OCI-LY1 (cell line): ENCODE results near the gene DHPS.
A peak's percentile ranks its signal among the peaks of the same experiment; 100 is the strongest.
"Not testable (repeated sequence)": the region's sequence is repeated elsewhere in the genome, so short reads cannot be mapped to it uniquely, and the experiment has no call there.

Source experiments
- H2AFZ ChIP-seq: fragments of 200-600 bp; sonication (generic), shearing (Covaris generic); 2 replicates; pipeline ENCODE4 v1.6.0; 2014; ENCODE audit warnings: antibody characterized with exemption, mild to moderate bottlenecking, low read length
- H3F3A ChIP-seq: fragments of 200-600 bp; sonication (generic), shearing (Covaris generic); 2 replicates; pipeline ENCODE4 v1.6.0; 2014; ENCODE audit warnings: mild to moderate bottlenecking, antibody characterized with exemption, low read length, moderate library complexity; ENCODE audit not compliant: insufficient read depth
- H3K27ac ChIP-seq: fragments of 200-600 bp; sonication (generic); 2 replicates; pipeline ENCODE4 v1.5.1; 2014; ENCODE audit warnings: low read length, mixed run types, mild to moderate bottlenecking, low read depth; ENCODE audit not compliant: poor library complexity, severe bottlenecking
- H3K27me3 ChIP-seq: fragments of 200-600 bp; sonication (generic); 2 replicates; pipeline ENCODE4 v1.6.0; 2014; ENCODE audit warnings: antibody characterized with exemption, mild to moderate bottlenecking, low read length, moderate library complexity; ENCODE audit not compliant: insufficient read depth
- H3K36me3 ChIP-seq: fragments of 200-600 bp; sonication (generic); 2 replicates; pipeline ENCODE4 v1.6.1; 2014; ENCODE audit warnings: mild to moderate bottlenecking, antibody characterized with exemption, low read length, moderate library complexity, mixed read lengths; ENCODE audit not compliant: insufficient read depth
- H3K4me1 ChIP-seq: fragments of 200-600 bp; sonication (generic); 2 replicates; pipeline ENCODE4 v1.5.1; 2014; ENCODE audit warnings: mild to moderate bottlenecking, low read length, moderate library complexity; ENCODE audit not compliant: insufficient read depth, severe bottlenecking
- H3K4me2 ChIP-seq: fragments of 200-600 bp; sonication (generic), shearing (Covaris generic); 2 replicates; pipeline ENCODE4 v1.6.1; 2014; ENCODE audit warnings: low read length
- H3K4me3 ChIP-seq: fragments of 200-600 bp; sonication (generic); 2 replicates; pipeline ENCODE4 v1.5.1; 2014; ENCODE audit warnings: low read length, low read depth, mild to moderate bottlenecking, mixed read lengths; ENCODE audit not compliant: poor library complexity, severe bottlenecking
- H3K79me2 ChIP-seq: fragments of 200-600 bp; shearing (Covaris generic); 2 replicates; pipeline ENCODE4 v1.6.1; 2016; ENCODE audit warnings: mixed run types, low read length, mixed read lengths; ENCODE audit not compliant: insufficient read depth
- H3K9ac ChIP-seq: fragments of 200-600 bp; sonication (generic), shearing (Covaris generic); 2 replicates; pipeline ENCODE4 v1.6.1; 2014; ENCODE audit warnings: mild to moderate bottlenecking, low read length, mixed read lengths
- H3K9me2 ChIP-seq: fragments of 200-600 bp; sonication (generic), shearing (Covaris generic); 2 replicates; pipeline ENCODE4 v1.6.1; 2014; ENCODE audit warnings: low read depth, mild to moderate bottlenecking, low read length, mixed read lengths
- H3K9me3 ChIP-seq: fragments of 200-600 bp; shearing (Covaris generic); 2 replicates; pipeline ENCODE4 v1.6.1; 2014; ENCODE audit warnings: low read length, mixed read lengths
- H4K20me1 ChIP-seq: fragments of 200-600 bp; sonication (generic), shearing (Covaris generic); 2 replicates; pipeline ENCODE4 v1.6.0; 2016; ENCODE audit warnings: mild to moderate bottlenecking, low read length; ENCODE audit not compliant: insufficient read depth
- EZH2 ChIP-seq: fragments of 200-600 bp; sonication (generic), shearing (Covaris generic); IDR thresholded peaks from 2 replicates; pipeline ENCODE4 v1.8.0; 2017; ENCODE audit warnings: borderline replicate concordance, mixed run types, mild to moderate bottlenecking, antibody characterized with exemption, low read length, moderate library complexity, mixed read lengths
- TF ChIP-seq, protein P1 (sequence below): fragments of 200-600 bp; sonication (generic), shearing (Covaris generic); IDR thresholded peaks from 2 replicates; pipeline ENCODE4 v1.5.1; 2017; ENCODE audit warnings: mild to moderate bottlenecking, antibody characterized with exemption, low read length, moderate library complexity, mixed read lengths

The DHPS gene

DNA sequence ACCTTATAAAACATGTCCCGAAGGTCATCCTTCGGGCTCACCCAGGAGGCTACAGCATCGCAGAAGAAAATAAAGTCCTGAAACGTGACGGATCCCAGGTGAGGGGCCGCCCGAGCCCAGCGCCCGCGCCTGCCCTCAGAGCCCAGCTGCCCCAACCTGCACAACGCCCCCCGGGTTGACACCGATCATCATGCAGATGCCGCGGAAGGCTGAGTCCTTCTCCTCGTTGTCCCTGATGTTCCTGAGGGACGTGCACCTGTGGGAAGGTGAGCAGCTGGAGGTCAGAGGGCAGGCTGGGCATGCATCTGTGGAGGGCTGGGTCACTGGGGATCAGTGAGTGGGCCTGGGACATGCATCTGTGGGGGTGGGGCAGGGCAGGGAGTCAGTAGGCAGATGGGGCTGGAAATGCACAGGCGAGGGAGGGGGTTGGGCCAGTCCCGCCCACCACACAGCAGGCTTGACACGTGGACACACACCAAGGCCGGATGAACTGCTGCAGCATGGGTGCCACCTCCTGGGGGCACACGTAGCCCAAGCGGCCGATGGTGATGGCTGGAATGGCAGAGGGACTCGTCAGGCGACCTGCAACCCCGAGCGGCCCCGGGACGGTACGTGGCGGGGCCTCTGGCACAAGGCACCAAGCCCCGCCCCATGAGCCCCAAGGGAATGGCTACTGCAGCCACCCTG lies 20.1 kb upstream of the DHPS start:
- peaks cover 83% of the 10 kb centered on the region for H3K36me3 ChIP-seq
- TF ChIP-seq EZH2, result no peak
- TF ChIP-seq, protein P1, sequence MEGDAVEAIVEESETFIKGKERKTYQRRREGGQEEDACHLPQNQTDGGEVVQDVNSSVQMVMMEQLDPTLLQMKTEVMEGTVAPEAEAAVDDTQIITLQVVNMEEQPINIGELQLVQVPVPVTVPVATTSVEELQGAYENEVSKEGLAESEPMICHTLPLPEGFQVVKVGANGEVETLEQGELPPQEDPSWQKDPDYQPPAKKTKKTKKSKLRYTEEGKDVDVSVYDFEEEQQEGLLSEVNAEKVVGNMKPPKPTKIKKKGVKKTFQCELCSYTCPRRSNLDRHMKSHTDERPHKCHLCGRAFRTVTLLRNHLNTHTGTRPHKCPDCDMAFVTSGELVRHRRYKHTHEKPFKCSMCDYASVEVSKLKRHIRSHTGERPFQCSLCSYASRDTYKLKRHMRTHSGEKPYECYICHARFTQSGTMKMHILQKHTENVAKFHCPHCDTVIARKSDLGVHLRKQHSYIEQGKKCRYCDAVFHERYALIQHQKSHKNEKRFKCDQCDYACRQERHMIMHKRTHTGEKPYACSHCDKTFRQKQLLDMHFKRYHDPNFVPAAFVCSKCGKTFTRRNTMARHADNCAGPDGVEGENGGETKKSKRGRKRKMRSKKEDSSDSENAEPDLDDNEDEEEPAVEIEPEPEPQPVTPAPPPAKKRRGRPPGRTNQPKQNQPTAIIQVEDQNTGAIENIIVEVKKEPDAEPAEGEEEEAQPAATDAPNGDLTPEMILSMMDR, result no peak
- H3K27me3 ChIP-seq, result no peaks in the 10 kb centered on the region

DNA sequence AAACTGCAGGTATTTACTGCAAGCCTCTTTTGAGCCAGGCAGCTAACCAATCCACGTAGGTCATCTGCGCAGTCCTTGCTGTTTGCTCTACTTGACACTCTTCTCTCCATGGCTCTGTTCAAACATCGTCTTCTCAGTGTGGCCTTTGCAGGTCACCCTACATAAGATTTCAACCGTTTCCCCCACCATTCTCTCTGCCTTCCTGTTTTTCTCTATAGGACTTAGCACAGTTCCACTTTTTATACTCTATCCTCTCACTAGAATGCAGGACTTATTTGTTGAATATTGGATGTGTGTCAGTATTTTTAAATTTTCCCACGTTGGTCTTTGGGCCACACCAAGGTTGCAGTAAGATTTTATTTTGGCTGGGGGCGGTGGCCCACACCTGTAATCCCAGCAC lies 16.5 kb upstream of the DHPS start:
- no peaks in the 10 kb centered on the region for H4K20me1 ChIP-seq
- H3K9me2 ChIP-seq, result no peaks in the 10 kb centered on the region
- no peaks in the 10 kb centered on the region for H3K9me3 ChIP-seq
- peaks cover 47% of the 10 kb centered on the region for H3K36me3 ChIP-seq
- H3K4me1 ChIP-seq, result peaks cover 20% of the 10 kb centered on the region
- no peak for TF ChIP-seq EZH2
- TF ChIP-seq, protein P1, result no peak
- no peaks in the 10 kb centered on the region for H3K79me2 ChIP-seq
- H3K4me2 ChIP-seq, result no peak overlapping the region
- H3K9ac ChIP-seq, result no peak overlapping the region
- no peak overlapping the region for H3K4me3 ChIP-seq
- H3F3A ChIP-seq, result peaks cover 7% of the 10 kb centered on the region; the same call in 1 of the 2 replicates
- no peaks in the 10 kb centered on the region for H3K27me3 ChIP-seq
- H2AFZ ChIP-seq, result no peak overlapping the region
- no peak overlapping the region for H3K27ac ChIP-seq

More for the DNA sequence above, 20.1 kb upstream of the DHPS start:
- Histone ChIP-seq H4K20me1 (no peaks in the 10 kb centered on the region), H3F3A (peaks cover 6% of the 10 kb centered on the region; the same call in 1 of the 2 replicates), H3K4me3 (no peak overlapping the region), H3K4me2 (no peak overlapping the region), H3K9me2 (no peaks in the 10 kb centered on the region), H3K79me2 (no peaks in the 10 kb centered on the region), H3K9me3 (no peaks in the 10 kb centered on the region), H3K9ac (no peak overlapping the region), H3K27ac (no peak overlapping the region), H2AFZ (no peak overlapping the region), H3K4me1 (peaks cover 9% of the 10 kb centered on the region)

DNA sequence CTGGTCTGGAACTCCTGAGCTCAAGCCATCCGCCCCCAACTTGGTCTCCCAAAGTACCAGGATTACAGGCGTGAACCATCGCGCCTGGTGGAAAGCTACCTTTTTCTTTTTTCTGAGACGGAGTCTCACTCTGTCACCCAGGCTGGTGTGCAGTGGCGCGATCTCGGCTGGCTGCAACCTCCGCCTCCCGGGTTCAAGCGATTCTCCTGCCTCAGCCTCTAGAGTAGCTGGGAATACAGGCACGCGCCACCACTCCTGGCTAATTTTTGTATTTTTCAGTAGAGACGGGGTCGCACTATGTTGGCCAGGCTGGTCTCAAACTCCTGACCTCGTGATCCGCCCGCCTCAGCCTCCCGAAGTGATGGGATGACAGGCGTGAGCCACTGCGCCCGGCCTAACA lies 15.7 kb upstream of the DHPS start:
- Histone ChIP-seq H3K36me3 (peaks cover 41% of the 10 kb centered on the region), H3K4me3 (peak overlapping the region; percentile 80), H3K27ac (peak overlapping the region; percentile 92), H3K4me1 (peaks cover 20% of the 10 kb centered on the region), H3K9ac (peak overlapping the region; percentile 72; the same call in 1 of the 2 replicates), H3K4me2 (peak overlapping the region; percentile 89)
- H4K20me1 ChIP-seq, H3K79me2 ChIP-seq, H3K9me3 ChIP-seq, H3K27me3 ChIP-seq, H3F3A ChIP-seq, H2AFZ ChIP-seq, H3K9me2 ChIP-seq: not testable (repeated sequence)
